Activated CD8-positive, alpha-beta memory T cell treated with anti-CD3 and anti-CD28 coated beads for 36 hours (primary cell): Measurements from ENCODE around the gene WFS1. TPM values are rescaled to one million over a fixed set of nuclear protein-coding genes. Genes with fewer than 3 reads are reported as not detected.

Source experiments
- CTCF ChIA-PET: fragments of 350-600 bp; sonication (Branson Sonifier 250); formaldehyde crosslinking; loops from one replicate; lab custom pipeline; 2021; ENCODE audit warnings: antibody characterized with exemption; lab: Charles Lee
- POLR2A ChIA-PET: fragments of 350-600 bp; sonication (Branson Sonifier 250); formaldehyde crosslinking; loops from one replicate; lab custom pipeline; 2021; ENCODE audit warnings: antibody characterized with exemption; lab: Charles Lee
- total RNA-seq, 2 experiments: library from RNA; stranded (reverse); gene quantifications; one replicate each; pipeline ENCODE4 v1.2.3, GENCODE V29; 2021

WFS1 gene, protein sequence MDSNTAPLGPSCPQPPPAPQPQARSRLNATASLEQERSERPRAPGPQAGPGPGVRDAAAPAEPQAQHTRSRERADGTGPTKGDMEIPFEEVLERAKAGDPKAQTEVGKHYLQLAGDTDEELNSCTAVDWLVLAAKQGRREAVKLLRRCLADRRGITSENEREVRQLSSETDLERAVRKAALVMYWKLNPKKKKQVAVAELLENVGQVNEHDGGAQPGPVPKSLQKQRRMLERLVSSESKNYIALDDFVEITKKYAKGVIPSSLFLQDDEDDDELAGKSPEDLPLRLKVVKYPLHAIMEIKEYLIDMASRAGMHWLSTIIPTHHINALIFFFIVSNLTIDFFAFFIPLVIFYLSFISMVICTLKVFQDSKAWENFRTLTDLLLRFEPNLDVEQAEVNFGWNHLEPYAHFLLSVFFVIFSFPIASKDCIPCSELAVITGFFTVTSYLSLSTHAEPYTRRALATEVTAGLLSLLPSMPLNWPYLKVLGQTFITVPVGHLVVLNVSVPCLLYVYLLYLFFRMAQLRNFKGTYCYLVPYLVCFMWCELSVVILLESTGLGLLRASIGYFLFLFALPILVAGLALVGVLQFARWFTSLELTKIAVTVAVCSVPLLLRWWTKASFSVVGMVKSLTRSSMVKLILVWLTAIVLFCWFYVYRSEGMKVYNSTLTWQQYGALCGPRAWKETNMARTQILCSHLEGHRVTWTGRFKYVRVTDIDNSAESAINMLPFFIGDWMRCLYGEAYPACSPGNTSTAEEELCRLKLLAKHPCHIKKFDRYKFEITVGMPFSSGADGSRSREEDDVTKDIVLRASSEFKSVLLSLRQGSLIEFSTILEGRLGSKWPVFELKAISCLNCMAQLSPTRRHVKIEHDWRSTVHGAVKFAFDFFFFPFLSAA
- total RNA-seq: 1 to 10 TPM; 3.9 to 4.9 TPM

DNA sequence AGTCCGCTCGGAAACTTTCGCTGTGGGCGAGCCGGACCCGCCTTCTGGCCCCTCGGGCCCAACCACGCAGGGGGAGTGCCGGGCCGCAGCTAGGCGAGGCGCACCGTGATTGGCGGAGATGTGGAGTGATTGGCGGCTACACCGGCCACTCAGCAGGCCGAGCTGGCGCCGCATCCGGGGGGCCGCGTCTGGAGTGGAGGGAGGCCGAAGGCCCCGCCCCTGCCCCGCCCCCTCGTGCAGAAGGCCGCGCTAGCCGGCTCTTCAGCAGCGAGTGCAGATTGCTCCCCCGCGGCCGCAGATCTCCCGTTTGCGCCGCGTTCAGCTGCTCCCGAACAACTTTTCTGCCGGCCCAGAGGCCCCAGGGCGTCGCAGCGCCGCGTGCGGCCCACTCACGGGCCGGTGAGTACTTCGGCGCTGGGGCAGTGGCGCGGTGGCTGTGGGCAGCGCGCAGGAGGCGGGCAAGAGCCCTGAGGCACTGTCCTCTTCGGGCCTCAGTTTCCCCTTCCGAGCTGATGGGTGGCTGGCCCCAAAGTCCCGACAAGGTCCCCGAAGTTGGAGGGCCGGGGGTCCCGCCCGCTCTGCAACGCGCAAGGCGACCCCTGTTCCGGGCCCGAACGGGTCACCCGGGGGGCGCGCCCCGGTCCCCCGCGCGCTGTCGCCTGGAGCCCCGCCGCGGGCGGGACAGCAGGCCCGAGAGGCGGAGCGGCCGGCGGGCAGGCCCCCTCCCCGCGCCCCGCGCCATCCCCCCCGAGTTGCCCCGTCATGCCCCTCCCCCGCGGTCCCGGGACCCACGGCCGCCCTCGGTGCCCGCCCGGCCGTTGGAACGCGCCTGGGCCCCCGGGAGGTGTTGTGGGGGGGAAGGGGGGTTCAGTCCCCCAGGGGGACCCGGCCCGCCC, at the start of gene WFS1:
WFS1 (plus strand) TSS at position 235 of the 896 bp plus-strand sequence. CDS start 7,606 bp downstream, outside the sequence.
- POLR2A ChIA-PET: interaction anchor here (0.6 kb wide), 2 partner anchors 51 to 1932 kb away, joined by 3 to 4 read pairs; no protein-coding TSS in a partner anchor
- CTCF ChIA-PET: interaction anchor here (2.8 kb wide), 1 partner anchor 19 kb away, joined by 11 read pairs; no protein-coding TSS in a partner anchor

GRCh38 chr4:6221301-6221850, 48.3 kb upstream of the WFS1 start:
- CTCF ChIA-PET: interaction anchor here (2.2 kb wide), 1 partner anchor 111 kb away, joined by 5 read pairs; no protein-coding TSS in a partner anchor
- POLR2A ChIA-PET: no interaction called here

DNA sequence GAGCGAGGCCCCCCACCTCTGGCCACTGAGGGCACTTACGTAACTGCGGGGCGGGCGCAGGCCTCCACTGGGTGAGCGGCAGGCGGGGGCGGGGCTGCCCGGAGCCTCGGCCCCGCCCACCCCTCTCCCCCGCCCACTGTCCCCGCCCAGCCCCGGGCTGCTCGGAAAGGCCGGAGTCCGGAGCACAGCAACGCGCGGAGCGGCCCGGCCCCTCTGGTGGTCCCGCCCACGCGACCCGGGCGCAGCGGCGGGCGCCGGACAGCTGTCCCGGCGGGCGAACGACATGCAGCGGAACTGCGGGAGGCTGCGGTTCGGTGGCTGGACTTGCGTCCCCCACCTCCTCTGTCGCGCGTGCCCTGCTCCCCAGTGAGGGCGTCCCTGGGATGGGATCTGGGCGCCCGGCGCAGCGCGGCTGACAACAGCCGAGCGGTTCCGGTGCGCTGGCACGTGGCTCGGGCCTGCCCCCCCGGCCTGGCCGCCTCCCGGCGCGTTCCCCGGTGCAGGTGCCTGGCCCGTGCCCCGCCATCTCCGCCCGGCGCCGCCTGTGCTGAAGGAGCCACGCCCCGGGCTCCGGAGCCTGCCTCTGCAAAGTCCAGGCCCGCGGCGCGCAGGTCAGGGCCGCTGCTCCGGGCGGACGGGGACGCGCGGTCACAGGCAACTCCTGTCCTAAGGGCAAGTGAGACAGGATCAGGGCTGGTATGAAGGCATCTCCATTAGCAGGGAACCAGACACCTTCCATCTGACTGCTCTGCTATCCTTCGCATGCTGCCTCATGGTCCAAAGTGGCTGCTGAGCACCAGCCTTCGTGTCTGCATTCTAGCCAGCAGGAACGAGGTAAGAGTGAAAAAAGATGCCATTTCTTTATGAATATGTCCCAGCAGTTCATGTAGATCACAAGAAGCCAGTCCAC, 47.5 kb upstream of the WFS1 start:
- ChIA-PET CTCF (interaction anchor here (2.2 kb wide), 1 partner anchor 111 kb away, joined by 5 read pairs; no protein-coding TSS in a partner anchor), POLR2A (no interaction called here)

- POLR2A ChIA-PET: no interaction called here
Observed at GRCh38 chr4:6222761-6223292, 46.8 kb upstream of the WFS1 start.

GRCh38 chr4:6224735-6225134, 44.9 kb upstream of the WFS1 start:
- POLR2A ChIA-PET: no interaction called here

More at GRCh38 chr4:6222761-6223292, 46.8 kb upstream of the WFS1 start:
- CTCF ChIA-PET: no interaction called here

DNA sequence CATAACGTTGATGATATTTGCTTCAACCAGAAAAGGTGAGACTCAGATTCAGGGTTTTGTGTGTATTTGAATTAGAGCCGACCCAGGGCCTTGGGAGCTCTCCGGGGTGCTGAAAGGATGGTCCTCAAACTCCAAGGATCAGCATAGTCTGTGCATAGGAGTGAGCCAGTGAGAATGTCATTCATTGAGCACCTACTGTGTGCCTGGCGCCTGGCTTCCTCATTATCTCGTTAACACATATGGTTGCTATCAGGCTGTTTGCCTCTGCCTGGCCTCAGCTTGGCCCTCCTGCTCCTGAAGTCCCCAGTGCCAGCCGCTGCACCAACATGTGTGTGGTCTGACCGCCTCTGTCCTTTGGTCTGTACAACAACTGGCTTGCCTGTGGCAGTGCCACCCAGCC, 44.2 kb upstream of the WFS1 start:
- ChIA-PET POLR2A (no interaction called here), CTCF (interaction anchor here (1.3 kb wide), 1 partner anchor 25 kb away, joined by 4 read pairs; no protein-coding TSS in a partner anchor)

More at GRCh38 chr4:6224735-6225134, 44.9 kb upstream of the WFS1 start:
- CTCF ChIA-PET: interaction anchor here (1.3 kb wide), 1 partner anchor 26 kb away, joined by 4 read pairs; no protein-coding TSS in a partner anchor

DNA sequence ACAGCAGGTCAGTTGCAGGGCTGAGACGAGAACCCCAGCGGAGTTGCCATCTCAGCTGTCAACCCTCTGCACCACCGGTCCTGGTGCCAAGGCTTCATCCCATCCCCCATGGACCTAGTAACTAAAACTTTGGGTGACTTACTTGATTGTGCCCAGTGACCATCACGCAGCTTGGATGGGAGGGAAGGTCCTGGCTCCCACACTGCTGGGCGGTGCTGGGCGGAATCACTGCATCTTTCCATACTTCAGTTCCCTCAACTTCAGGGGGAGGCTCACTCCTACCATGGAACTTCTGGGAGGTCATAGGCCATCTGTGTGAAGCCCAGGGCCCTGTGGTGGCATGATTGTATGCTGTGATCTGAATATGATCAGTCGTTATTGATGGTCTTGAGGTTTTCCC, 43.1 kb upstream of the WFS1 start:
- ChIA-PET CTCF (interaction anchor here (1.3 kb wide), 1 partner anchor 28 kb away, joined by 3 read pairs; no protein-coding TSS in a partner anchor), POLR2A (no interaction called here)

DNA sequence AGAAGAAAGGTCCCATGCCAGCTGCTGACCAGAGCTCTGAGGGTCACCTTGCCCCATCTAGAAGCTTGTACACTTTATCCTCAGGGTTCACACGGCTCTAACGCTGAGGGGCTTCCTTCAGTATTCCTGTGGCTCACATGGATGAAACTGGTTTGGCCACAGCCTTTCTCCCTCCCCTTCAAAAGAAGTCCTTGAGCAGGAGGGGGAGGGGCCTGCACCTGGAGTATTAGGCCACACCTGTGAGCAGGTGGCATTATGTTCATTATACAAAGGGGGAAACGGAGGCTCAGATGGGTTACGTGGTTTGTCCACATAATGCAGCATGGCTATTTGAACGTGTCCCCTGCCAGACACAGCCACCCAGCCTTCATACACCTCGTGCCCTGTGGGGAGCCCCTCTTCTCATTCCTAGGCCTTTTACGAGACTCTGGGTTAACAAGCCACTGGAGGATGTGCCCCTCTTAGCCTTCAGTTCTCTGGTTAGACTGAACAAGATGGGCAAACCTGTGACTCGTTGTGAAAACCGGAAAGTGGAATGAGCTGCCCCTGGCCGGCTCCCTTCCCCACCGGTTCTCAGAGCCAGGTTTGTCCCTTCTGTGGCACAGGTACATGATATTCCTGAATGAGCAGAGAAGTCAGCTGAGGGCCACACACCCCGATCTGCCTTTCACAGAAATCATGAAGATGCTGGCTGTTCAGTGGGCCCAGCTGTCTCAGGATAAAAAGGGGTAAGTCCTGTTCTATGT, 42.1 kb upstream of the WFS1 start:
- ChIA-PET CTCF (interaction anchor here (1.3 kb wide), 1 partner anchor 27 kb away, joined by 3 read pairs; no protein-coding TSS in a partner anchor), POLR2A (no interaction called here)

- ChIA-PET CTCF (interaction anchor here (1.2 kb wide), 1 partner anchor 22 kb away, joined by 3 read pairs; no protein-coding TSS in a partner anchor), POLR2A (no interaction called here)
Observed at GRCh38 chr4:6228158-6229067, 41.2 kb upstream of the WFS1 start.

DNA sequence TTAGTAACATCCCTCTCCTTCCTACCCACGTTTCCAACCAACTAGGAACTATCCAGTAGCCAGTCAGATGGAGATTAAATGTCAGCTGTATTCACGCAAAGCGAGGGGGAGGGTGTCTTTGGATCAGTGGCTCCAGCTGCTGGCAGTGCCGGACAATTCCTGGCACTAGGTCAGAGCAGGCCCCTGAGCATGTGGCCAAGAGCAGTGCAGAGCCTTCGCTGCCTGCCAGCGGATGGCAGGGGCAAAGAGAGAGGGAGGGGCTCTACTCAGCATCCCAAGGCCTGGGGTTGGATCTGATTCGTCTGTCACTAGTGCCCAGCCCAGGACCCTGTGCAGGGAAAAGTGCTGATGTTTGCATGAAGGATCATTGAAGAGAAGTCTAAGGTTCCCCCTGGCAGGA, 40.6 kb upstream of the WFS1 start:
- POLR2A ChIA-PET: no interaction called here
- CTCF ChIA-PET: interaction anchor here (1.2 kb wide), 1 partner anchor 21 kb away, joined by 3 read pairs; no protein-coding TSS in a partner anchor

GRCh38 chr4:6229671-6230501, 39.8 kb upstream of the WFS1 start:
- POLR2A ChIA-PET: no interaction called here
- CTCF ChIA-PET: interaction anchor here (1.2 to 1.9 kb wide), 2 partner anchors 20 to 21 kb away, joined by 3 to 4 read pairs; no protein-coding TSS in a partner anchor

DNA sequence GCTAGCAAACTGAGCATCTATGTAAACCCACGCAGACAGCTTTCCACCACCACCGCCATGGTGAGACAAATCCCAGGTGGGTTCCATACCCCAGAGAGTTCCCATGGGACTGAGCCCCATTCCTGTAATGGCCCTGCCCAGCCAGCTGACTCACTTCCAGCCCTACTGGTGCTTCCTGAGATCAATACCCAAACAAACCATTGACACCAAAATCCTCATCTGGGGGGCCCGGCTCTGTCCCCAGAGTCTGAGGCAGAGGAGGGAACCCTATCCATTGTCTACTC, 39.2 kb upstream of the WFS1 start:
- ChIA-PET CTCF (interaction anchor here (1.9 kb wide), 1 partner anchor 21 kb away, joined by 4 read pairs; no protein-coding TSS in a partner anchor), POLR2A (no interaction called here)

- POLR2A ChIA-PET: no interaction called here
- CTCF ChIA-PET: interaction anchor here (1.9 kb wide), 1 partner anchor 20 kb away, joined by 4 read pairs; no protein-coding TSS in a partner anchor
Observed at GRCh38 chr4:6230827-6231662, 38.6 kb upstream of the WFS1 start.
